ENCODE data around the gene CARM1. TPM values are rescaled to one million over a fixed set of nuclear protein-coding genes. Genes with fewer than 3 reads are reported as not detected.
"Not testable (repeated sequence)": the region's sequence is repeated elsewhere in the genome, so short reads cannot be mapped to it uniquely, and the experiment has no call there.

The CARM1 gene
- total and polyA plus RNA-seq, 11 donors = 22.4 to 39.5 (median 29.3) TPM

DNA sequence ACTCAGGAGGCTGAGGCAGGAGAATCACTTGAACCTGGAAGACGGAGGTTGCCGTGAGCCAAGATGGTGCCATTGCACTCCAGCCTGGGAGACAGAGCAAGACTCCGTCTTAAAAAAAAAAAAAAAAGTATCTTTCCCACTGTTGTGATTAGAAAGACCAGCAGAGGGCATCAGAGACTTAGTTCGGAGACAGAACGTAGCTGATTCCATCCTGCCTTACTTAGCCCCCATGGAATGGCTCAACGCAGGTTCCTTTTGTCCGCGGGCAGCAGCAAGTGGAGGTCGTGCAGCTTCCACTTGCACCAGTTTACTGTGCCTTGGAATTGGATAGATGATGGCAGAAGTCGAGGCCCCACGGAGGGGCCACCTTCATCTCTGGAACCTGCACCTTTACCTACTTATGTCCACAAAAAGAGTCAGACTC is 65.3 kb downstream of the CARM1 start:
- DNase-seq (no peak), ATAC-seq (peak; percentile 60 to 84 (median 79))
- intact Hi-C loops (cut with DNase I) = loop anchor here in 6 of 10 donors (5.0 to 10.0 kb wide), 6 partner anchors 46 to 268 kb away; no protein-coding TSS in a partner anchor
- 2 to 7% (median 3%) methylated on average over 11 of the region's 11 CpGs for WGBS, 4 donors
- Histone ChIP-seq H3K36me3 (peaks cover 0 to 21% (median 8%) of the 10 kb centered on the region in 9 donors), H3K9me3 (no peaks in the 10 kb centered on the region), H3K27ac (no peak overlapping the region), H3K4me1 (peaks cover 0 to 8% (median 0%) of the 10 kb centered on the region in 12 donors), H3K4me3 (peak overlapping the region in 2 of 12 donors; percentile 0 to 26), H3K27me3 (no peaks in the 10 kb centered on the region)
- TF ChIP-seq POLR2A (IDR thresholded peaks at IDR 0.05) = no peak
- TF ChIP-seq, protein P1, sequence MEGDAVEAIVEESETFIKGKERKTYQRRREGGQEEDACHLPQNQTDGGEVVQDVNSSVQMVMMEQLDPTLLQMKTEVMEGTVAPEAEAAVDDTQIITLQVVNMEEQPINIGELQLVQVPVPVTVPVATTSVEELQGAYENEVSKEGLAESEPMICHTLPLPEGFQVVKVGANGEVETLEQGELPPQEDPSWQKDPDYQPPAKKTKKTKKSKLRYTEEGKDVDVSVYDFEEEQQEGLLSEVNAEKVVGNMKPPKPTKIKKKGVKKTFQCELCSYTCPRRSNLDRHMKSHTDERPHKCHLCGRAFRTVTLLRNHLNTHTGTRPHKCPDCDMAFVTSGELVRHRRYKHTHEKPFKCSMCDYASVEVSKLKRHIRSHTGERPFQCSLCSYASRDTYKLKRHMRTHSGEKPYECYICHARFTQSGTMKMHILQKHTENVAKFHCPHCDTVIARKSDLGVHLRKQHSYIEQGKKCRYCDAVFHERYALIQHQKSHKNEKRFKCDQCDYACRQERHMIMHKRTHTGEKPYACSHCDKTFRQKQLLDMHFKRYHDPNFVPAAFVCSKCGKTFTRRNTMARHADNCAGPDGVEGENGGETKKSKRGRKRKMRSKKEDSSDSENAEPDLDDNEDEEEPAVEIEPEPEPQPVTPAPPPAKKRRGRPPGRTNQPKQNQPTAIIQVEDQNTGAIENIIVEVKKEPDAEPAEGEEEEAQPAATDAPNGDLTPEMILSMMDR (IDR thresholded peaks at IDR 0.05) = peak; percentile 45 to 63 (median 58)

- H3K4me1 ChIP-seq = peaks cover 0 to 11% (median 3%) of the 10 kb centered on the region in 12 donors
- H3K4me3 ChIP-seq, H3K27ac ChIP-seq, H3K9me3 ChIP-seq, DNase-seq, H3K27me3 ChIP-seq, H3K36me3 ChIP-seq, ATAC-seq: not testable (repeated sequence)
- WGBS, 4 donors = 82 to 87% (median 84%) methylated on average over 14 of the region's 14 CpGs
- intact Hi-C loops (cut with DNase I) = loop anchor here in 4 of 10 donors (10.0 kb wide), 4 partner anchors 53 to 183 kb away; no protein-coding TSS in a partner anchor
Measured at GRCh38 chr19:10941649-10942048, 70.3 kb downstream of the CARM1 start.

DNA sequence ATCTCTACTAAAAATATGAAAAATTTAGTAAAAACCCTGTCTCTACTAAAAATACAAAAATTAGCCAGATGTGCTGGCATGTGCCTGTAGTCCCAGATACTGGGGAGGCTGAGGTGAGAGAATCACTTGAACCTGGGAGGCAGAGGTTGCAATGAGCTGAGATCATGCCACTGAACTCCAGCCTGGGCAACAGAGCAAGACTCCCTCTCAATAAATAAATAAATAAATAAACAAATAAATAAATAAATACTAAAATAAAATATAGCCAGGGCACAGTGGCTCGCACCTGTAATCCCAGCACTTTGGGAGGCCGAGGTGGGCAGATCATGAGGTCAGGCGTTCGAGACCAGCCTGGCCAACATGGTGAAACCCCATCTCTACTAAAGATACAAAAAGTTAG is 72.1 kb downstream of the CARM1 start:
- ATAC-seq, H3K27ac ChIP-seq, H3K27me3 ChIP-seq, H3K36me3 ChIP-seq, H3K9me3 ChIP-seq, H3K4me3 ChIP-seq, DNase-seq, H3K4me1 ChIP-seq: not testable (repeated sequence)
- 85 to 98% (median 92%) methylated on average over 4 of the region's 4 CpGs for WGBS, 4 donors
- intact Hi-C loops (cut with DNase I) = loop anchor here in 4 of 10 donors (10.0 kb wide), 4 partner anchors 51 to 181 kb away; no protein-coding TSS in a partner anchor

- H3K4me1 ChIP-seq = peaks cover 0 to 6% (median 0%) of the 10 kb centered on the region in 12 donors
- TF ChIP-seq POLR2A (IDR thresholded peaks at IDR 0.05) = no peak
- TF ChIP-seq, protein P1 (IDR thresholded peaks at IDR 0.05) = no peak
- 91 to 95% (median 94%) methylated on average over 4 of the region's 4 CpGs for WGBS, 4 donors
Measured at GRCh38 chr19:10945264-10945663, 73.9 kb downstream of the CARM1 start.

DNA sequence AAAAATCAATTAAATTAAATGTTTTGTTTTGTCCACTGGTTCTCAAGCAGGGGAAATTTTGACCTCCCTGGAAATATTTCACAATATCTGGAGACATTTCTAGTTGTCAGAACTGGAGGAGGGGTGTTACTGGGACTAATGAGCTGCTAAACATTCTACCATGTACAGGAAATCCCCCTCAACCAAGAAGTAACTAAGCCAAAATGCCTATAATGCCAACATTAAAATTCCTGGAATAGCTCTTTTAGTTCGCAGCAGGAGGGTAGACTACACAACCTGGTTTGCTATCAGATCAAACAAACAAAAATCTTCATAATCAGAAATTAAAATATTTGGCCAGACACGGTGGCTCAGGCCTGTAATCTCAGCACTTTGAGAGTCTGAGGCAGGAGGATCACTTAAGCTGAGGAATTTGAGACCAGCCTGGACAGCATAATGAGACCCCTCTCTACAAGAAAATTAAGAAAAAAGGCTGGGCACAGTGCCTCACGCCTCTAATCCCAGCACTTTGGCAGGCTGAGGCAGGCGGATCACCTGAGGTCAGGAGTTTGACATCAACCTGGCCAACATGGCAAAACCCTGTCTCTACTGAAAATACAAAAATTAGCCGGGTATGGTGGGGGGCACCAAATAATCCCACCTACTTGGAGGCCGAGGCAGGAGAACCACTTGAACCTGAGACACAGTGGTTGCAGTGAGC is 75.8 kb downstream of the CARM1 start:
- Histone ChIP-seq H3K4me1 (peaks cover 0 to 5% (median 0%) of the 10 kb centered on the region in 12 donors), H3K4me3 (no peak overlapping the region), H3K9me3 (no peaks in the 10 kb centered on the region), H3K27ac (no peak overlapping the region), H3K27me3 (no peaks in the 10 kb centered on the region), H3K36me3 (no peaks in the 10 kb centered on the region)
- no peak for DNase-seq
- 85 to 89% (median 86%) methylated on average over 6 of the region's 6 CpGs for WGBS, 4 donors
- intact Hi-C loops (cut with DNase I) = loop anchor here in 5 of 10 donors (5.0 to 10.0 kb wide), 5 partner anchors 48 to 178 kb away; no protein-coding TSS in a partner anchor
- ATAC-seq = no peak
- TF ChIP-seq, protein P1 (IDR thresholded peaks at IDR 0.05) = no peak
- no peak for TF ChIP-seq POLR2A (IDR thresholded peaks at IDR 0.05)

More at GRCh38 chr19:10945264-10945663, 73.9 kb downstream of the CARM1 start:
- intact Hi-C loops (cut with DNase I) = loop anchor here in 5 of 10 donors (5.0 to 10.0 kb wide), 5 partner anchors 50 to 180 kb away; no protein-coding TSS in a partner anchor
- no peaks in the 10 kb centered on the region for H3K36me3 ChIP-seq
- no peak overlapping the region for H3K27ac ChIP-seq
- H3K27me3 ChIP-seq = no peaks in the 10 kb centered on the region
- no peaks in the 10 kb centered on the region for H3K9me3 ChIP-seq
- no peak for ATAC-seq
- DNase-seq = no peak
- H3K4me3 ChIP-seq = no peak overlapping the region
